Measurements from ENCODE around the gene ZFHX3.

Gene ZFHX3

DNA sequence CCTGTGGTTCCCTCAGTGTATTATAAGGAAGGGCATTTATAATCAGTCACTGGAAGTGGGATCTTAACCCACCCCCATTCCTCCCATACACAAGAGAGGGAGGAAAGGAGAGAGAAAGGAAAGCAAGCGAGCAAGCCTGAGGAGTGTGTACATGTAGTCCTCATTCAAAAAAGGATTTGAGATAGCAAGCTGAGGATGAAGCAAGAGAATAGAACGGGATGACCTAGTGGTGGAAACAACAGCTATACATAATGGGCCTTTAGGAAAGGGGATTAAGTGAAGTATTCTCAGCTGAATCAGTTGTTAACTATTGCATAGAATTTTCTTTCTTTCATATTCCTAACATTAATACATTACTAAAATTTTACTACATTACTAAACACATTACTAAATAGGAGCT is 281.4 kb downstream of the ZFHX3 start:
- TF ChIP-seq CTCF (conservative IDR thresholded peaks at IDR 0.05; ENCODE audit: low read depth, low read length), result no peak
- no peaks in the 10 kb centered on the region for H3K36me3 ChIP-seq (ENCODE audit: insufficient read depth)
- no peak overlapping the region for H3K4me2 ChIP-seq
- H2AFZ ChIP-seq (ENCODE audit: low read depth), result no peak overlapping the region
- no peak overlapping the region for H3K27ac ChIP-seq
- H4K20me1 ChIP-seq (ENCODE audit: insufficient read depth), result no peaks in the 10 kb centered on the region
- no peak overlapping the region for H3K4me3 ChIP-seq (IDR thresholded peaks at IDR 0.05; ENCODE audit: insufficient read depth, low read depth, low read length)
- H3K27me3 ChIP-seq (ENCODE audit: insufficient read depth, low read depth), result no peaks in the 10 kb centered on the region
- H3K79me2 ChIP-seq (ENCODE audit: insufficient read depth, low read depth), result no peaks in the 10 kb centered on the region
- no peak overlapping the region for H3K9ac ChIP-seq
- H3K4me1 ChIP-seq (ENCODE audit: low read depth, poor library complexity, severe bottlenecking), result no peaks in the 10 kb centered on the region

DNA sequence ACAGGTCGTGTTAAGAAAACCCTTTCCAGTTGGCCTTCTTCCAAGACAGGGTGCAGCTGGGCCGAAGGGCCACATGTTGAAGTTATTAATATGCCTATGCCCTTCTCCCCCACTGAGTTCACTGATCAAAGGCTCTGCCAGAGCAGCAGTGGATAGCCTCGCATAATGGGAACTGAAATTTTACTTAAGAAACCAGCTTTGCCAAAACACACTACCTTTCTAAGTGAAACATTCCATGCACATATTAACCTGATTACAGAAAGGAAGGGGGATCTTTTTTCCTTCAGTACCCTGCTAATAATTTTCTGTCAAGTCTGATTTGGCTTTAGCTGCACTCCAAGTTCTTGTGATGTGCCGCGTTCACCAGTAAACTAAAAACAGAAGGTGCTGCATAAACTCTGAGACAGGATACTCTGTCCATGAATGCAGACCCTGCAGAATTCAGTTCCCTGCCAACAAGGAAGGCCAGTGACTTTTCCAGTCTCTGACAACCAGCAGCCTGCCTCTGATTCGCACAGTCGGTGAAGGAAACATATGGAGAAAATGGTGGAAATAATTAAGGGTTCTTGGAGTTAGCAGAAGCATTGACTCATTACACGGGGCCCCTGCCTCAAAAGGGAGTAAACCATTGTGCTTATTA is 283.8 kb downstream of the ZFHX3 start:
- Histone ChIP-seq H3K9ac (no peak overlapping the region), H3K36me3 (ENCODE audit: insufficient read depth) (no peaks in the 10 kb centered on the region), H3K27ac (no peak overlapping the region), H3K4me3 (IDR thresholded peaks at IDR 0.05; ENCODE audit: insufficient read depth, low read depth, low read length) (no peak overlapping the region), H3K27me3 (ENCODE audit: insufficient read depth, low read depth) (no peaks in the 10 kb centered on the region), H2AFZ (ENCODE audit: low read depth) (no peak overlapping the region), H4K20me1 (ENCODE audit: insufficient read depth) (no peaks in the 10 kb centered on the region), H3K79me2 (ENCODE audit: insufficient read depth, low read depth) (no peaks in the 10 kb centered on the region), H3K4me2 (no peak overlapping the region), H3K4me1 (ENCODE audit: low read depth, poor library complexity, severe bottlenecking) (no peaks in the 10 kb centered on the region)
- no peak for TF ChIP-seq CTCF (conservative IDR thresholded peaks at IDR 0.05; ENCODE audit: low read depth, low read length)

DNA sequence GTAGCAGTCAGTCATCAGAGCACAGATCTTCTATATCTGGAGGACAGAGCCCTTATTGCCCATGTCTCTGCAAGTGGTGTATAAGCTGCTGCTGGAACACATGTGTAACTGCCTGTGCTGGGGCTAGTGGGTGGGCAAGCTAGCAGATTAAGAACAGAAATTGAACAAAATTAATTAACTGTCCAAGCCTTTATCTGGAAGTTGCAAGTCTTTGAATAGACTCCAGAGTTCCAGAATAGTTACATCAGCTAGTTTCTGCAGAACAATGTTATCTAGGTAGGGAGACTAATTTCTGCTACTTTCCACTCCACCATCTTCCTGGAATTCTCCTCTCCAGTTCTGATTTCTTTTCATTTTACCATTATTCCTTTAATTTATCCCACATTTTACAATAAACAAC is 287.3 kb downstream of the ZFHX3 start:
- H3K9ac ChIP-seq, result no peak overlapping the region
- no peak overlapping the region for H3K4me2 ChIP-seq
- no peaks in the 10 kb centered on the region for H3K4me1 ChIP-seq (ENCODE audit: low read depth, poor library complexity, severe bottlenecking)

DNA sequence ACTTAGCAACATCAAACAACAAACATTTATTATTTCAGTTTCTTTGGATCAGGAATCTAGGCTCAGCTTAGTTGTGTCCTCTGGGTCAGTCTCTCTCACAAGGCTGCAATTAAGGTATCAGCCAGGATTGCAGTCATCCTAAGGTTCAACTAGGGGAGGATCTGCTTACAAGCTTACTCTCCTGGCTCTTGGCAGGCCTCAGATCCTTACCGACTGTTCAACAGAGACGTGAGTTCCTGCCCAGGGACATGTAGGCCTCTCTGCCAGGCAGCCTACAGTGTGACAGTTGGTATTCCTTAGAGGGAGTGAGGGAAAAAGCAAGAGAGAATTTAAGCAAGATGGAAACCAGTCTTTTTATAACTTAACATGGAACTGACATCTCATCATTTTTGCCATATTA is 294.0 kb downstream of the ZFHX3 start:
- no peak overlapping the region for H2AFZ ChIP-seq (ENCODE audit: low read depth)
- no peak for TF ChIP-seq CTCF (conservative IDR thresholded peaks at IDR 0.05; ENCODE audit: low read depth, low read length)
- no peaks in the 10 kb centered on the region for H4K20me1 ChIP-seq (ENCODE audit: insufficient read depth)
- no peak overlapping the region for H3K27ac ChIP-seq
- no peaks in the 10 kb centered on the region for H3K27me3 ChIP-seq (ENCODE audit: insufficient read depth, low read depth)
- no peak overlapping the region for H3K4me2 ChIP-seq
- H3K4me1 ChIP-seq (ENCODE audit: low read depth, poor library complexity, severe bottlenecking), result no peaks in the 10 kb centered on the region
- no peaks in the 10 kb centered on the region for H3K36me3 ChIP-seq (ENCODE audit: insufficient read depth)
- no peaks in the 10 kb centered on the region for H3K79me2 ChIP-seq (ENCODE audit: insufficient read depth, low read depth)
- no peak overlapping the region for H3K4me3 ChIP-seq (IDR thresholded peaks at IDR 0.05; ENCODE audit: insufficient read depth, low read depth, low read length)
- H3K9ac ChIP-seq, result no peak overlapping the region

More for the DNA sequence above, 287.3 kb downstream of the ZFHX3 start:
- no peaks in the 10 kb centered on the region for H4K20me1 ChIP-seq (ENCODE audit: insufficient read depth)
- H3K36me3 ChIP-seq (ENCODE audit: insufficient read depth), result no peaks in the 10 kb centered on the region
- no peak overlapping the region for H3K4me3 ChIP-seq (IDR thresholded peaks at IDR 0.05; ENCODE audit: insufficient read depth, low read depth, low read length)
- no peak overlapping the region for H2AFZ ChIP-seq (ENCODE audit: low read depth)
- no peaks in the 10 kb centered on the region for H3K27me3 ChIP-seq (ENCODE audit: insufficient read depth, low read depth)
- no peaks in the 10 kb centered on the region for H3K79me2 ChIP-seq (ENCODE audit: insufficient read depth, low read depth)
- no peak overlapping the region for H3K27ac ChIP-seq
- TF ChIP-seq CTCF (conservative IDR thresholded peaks at IDR 0.05; ENCODE audit: low read depth, low read length), result no peak
